ENCODE results near the gene SYNGR1.

Gene SYNGR1

DNA sequence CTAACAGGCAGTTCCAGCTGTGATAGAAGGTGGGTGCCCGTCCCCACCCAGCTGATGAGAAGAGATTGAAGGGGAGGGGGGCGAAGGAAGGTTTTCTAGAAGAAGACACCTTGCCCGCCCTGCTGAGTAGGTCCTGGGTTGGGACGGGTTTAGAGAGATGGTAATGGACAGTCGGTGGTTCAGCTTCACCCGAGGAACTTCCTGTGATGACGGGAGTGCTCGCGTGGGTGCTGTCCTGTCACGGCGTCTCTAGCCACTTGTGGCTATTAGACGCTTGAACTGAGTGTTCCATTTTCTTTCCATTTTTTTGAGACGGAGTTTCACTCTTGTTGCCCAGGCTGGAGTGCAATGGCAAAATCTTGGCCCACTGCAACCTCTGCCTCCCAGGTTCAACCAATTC, 79.4 kb downstream of the SYNGR1 start:
- Mint-ChIP-seq H3K27me3 (ENCODE audit: low read depth) (no peaks in the 10 kb centered on the region), H3K4me1 (peaks cover 9% of the 10 kb centered on the region), H3K4me3 (no peak overlapping the region), H3K36me3 (ENCODE audit: low read depth) (peaks cover 14% of the 10 kb centered on the region), H3K27ac (peak overlapping the region in 2 of 3 experiments; percentile 22 to 90), H3K9me3 (no peaks in the 10 kb centered on the region)
- TF ChIP-seq, protein P1, sequence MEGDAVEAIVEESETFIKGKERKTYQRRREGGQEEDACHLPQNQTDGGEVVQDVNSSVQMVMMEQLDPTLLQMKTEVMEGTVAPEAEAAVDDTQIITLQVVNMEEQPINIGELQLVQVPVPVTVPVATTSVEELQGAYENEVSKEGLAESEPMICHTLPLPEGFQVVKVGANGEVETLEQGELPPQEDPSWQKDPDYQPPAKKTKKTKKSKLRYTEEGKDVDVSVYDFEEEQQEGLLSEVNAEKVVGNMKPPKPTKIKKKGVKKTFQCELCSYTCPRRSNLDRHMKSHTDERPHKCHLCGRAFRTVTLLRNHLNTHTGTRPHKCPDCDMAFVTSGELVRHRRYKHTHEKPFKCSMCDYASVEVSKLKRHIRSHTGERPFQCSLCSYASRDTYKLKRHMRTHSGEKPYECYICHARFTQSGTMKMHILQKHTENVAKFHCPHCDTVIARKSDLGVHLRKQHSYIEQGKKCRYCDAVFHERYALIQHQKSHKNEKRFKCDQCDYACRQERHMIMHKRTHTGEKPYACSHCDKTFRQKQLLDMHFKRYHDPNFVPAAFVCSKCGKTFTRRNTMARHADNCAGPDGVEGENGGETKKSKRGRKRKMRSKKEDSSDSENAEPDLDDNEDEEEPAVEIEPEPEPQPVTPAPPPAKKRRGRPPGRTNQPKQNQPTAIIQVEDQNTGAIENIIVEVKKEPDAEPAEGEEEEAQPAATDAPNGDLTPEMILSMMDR (IDR thresholded peaks at IDR 0.05; ENCODE audit: unreplicated experiment in 3 of 3): no peak

DNA sequence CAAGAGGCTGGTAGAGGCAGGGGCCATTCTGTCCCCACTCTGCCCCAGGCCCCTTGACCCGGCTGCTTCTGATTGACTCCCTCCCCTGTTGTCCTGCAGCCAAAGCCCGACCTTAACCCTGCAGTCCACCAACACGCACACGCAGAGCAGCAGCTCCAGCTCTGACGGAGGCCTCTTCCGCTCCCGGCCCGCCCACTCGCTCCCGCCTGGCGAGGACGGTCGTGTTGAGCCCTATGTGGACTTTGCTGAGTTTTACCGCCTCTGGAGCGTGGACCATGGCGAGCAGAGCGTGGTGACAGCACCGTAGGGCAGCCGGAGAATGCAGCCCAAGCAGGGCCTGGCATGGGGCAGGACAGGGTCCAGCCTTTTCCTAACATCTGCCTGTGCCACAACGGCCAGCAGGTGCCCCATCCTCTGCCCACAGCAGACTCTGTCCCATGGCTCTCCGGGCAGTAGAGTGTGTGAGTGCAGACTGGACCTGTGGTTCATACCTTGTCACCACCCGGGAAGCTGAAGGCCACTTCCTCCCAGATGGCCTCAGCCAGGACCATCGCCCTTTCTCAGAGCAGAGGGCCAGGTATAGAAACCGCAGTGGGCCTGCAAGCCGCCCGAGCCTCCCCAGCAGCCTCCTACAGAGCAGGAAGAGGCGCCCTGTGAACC, 80.3 kb downstream of the SYNGR1 start:
- Mint-ChIP-seq H3K4me3 (no peak overlapping the region), H3K9me3 (no peaks in the 10 kb centered on the region), H3K27me3 (ENCODE audit: low read depth) (no peaks in the 10 kb centered on the region), H3K27ac (peak overlapping the region; percentile 58 to 87 (median 63)), H3K4me1 (peaks cover 9% of the 10 kb centered on the region), H3K36me3 (ENCODE audit: low read depth) (peaks cover 10% of the 10 kb centered on the region)
- TF ChIP-seq, protein P1 (IDR thresholded peaks at IDR 0.05; ENCODE audit: unreplicated experiment in 3 of 3): no peak

DNA sequence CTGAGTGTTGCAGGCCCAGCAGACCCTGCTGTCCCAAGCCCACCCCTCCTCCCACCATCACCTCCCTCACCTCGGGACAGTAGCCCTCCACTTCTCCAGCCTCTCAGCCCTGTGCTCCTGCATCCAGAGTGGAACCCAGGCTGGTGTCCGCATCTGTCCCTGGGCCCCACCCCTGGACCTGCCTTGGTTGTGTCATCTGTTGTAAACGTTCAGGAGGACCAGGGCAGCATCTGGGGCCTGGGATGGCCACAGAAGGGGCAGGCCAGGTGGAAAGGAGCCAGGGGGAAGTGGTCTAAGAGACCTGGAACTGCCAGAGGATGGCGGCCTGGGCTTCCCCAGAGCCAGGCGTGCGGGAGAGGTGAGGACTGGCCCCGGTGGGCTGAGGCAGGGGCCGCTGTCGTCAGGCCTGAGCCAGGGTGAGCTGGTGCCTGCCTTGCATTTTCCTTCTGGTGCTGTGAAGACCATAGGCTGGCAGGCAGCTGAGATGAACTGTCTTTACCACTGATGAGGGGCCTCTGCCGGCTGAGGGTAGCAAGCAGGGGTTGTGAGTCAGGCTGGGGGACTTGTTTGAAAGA, 80.9 kb downstream of the SYNGR1 start:
- Mint-ChIP-seq H3K27ac (no peak overlapping the region), H3K4me3 (no peak overlapping the region), H3K27me3 (ENCODE audit: low read depth) (no peaks in the 10 kb centered on the region), H3K4me1 (peaks cover 9% of the 10 kb centered on the region), H3K9me3 (no peaks in the 10 kb centered on the region), H3K36me3 (ENCODE audit: low read depth) (peaks cover 10% of the 10 kb centered on the region)
- TF ChIP-seq, protein P1 (IDR thresholded peaks at IDR 0.05; ENCODE audit: unreplicated experiment in 3 of 3): no peak

DNA sequence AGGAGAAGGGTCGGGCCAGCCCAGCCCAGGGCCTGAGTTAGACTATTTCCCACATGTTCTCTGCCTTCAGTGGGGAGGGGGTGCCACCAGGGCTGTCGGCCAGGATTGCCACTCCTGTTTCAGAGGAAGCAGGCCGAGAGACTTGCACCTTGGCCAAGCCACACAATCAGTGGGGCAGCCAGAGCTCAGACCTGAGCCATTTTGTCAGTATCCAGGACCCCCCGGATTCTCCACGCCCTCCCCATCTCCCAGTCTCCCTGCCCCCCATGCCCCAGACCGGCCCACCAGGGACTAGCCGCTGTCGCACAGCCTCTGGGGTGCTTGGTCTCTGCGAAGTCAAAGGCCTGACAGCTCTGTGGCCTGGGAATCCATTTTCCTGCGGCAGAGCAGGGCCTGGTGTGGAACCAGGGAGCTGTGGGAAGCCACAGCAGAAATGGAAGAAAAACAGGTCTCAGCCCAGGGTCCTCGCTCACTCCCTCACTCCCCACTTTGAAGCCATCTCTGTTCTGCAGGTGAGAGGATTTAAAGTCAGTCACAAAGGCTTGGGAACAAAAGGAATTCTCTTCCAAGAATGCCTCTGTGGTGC, 81.5 kb downstream of the SYNGR1 start:
- Mint-ChIP-seq H3K9me3 (no peaks in the 10 kb centered on the region), H3K4me3 (no peak overlapping the region), H3K27ac (peak overlapping the region in 1 of 3 experiments; percentile 66), H3K27me3 (ENCODE audit: low read depth) (no peaks in the 10 kb centered on the region), H3K36me3 (ENCODE audit: low read depth) (peaks cover 7% of the 10 kb centered on the region), H3K4me1 (peaks cover 9% of the 10 kb centered on the region)
- TF ChIP-seq, protein P1 (IDR thresholded peaks at IDR 0.05; ENCODE audit: unreplicated experiment in 3 of 3): no peak

DNA sequence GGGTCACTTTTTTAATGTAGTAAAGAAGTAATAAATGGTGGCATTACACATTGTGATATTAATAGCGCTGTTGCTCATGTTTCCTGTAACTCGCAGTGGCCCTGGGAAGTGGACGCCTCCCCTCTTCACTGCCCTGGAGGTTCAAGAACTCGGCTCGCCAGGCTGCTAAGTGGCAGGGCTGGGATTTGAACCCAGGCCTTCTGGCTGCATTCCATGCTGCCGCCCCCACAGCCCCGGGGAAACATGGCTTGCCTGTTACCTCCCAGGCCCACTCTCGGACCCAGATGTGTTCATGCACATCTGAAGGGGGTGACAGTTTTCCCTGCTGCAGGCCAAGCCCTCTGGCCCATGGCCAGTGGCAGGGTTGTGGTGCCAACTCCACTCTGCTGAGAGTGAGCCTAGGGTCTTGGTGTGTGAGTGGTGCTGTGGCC, 82.0 kb downstream of the SYNGR1 start:
- peaks cover 7% of the 10 kb centered on the region for H3K36me3 Mint-ChIP-seq (ENCODE audit: low read depth)
- no peaks in the 10 kb centered on the region for H3K27me3 Mint-ChIP-seq (ENCODE audit: low read depth)
- no peak overlapping the region for H3K4me3 Mint-ChIP-seq
- TF ChIP-seq, protein P1 (IDR thresholded peaks at IDR 0.05; ENCODE audit: unreplicated experiment in 3 of 3): no peak
- no peaks in the 10 kb centered on the region for H3K9me3 Mint-ChIP-seq
- H3K4me1 Mint-ChIP-seq: peaks cover 9% of the 10 kb centered on the region
- peak overlapping the region in 1 of 3 experiments; percentile 66 for H3K27ac Mint-ChIP-seq

Measured in nephron (organoid).